Hepatocyte (in vitro differentiated cells): ENCODE results near the gene LHX1. TPM values are rescaled to one million over a fixed set of nuclear protein-coding genes. Genes with fewer than 3 reads are reported as not detected.

ENCODE experiments used
- DNase-seq: peaks from one replicate; pipeline ENCODE4 v3.0.0-alpha.2; 2016; ENCODE audit warnings: low spot score
- H2AFZ ChIP-seq: fragments of 200-600 bp; sonication (generic); 2 replicates; pipeline ENCODE4 v1.6.0; 2016; ENCODE audit warnings: antibody characterized with exemption, mild to moderate bottlenecking
- H3K27ac ChIP-seq: fragments of 200-600 bp; sonication (generic); 2 replicates; pipeline ENCODE4 v1.5.1; 2016; ENCODE audit warnings: mild to moderate bottlenecking
- H3K27me3 ChIP-seq: fragments of 200-600 bp; sonication (generic); 2 replicates; pipeline ENCODE4 v1.6.1; 2016
- H3K36me3 ChIP-seq: fragments of 200-600 bp; sonication (generic); replicated peaks from 2 replicates; pipeline ENCODE4 v1.5.1; 2016; ENCODE audit warnings: low read depth; ENCODE audit not compliant: insufficient read depth
- H3K4me1 ChIP-seq: fragments of 200-600 bp; sonication (generic); 2 replicates; pipeline ENCODE4 v1.5.1; 2016; ENCODE audit warnings: mild to moderate bottlenecking, moderate library complexity; ENCODE audit not compliant: insufficient read depth
- H3K4me2 ChIP-seq: fragments of 200-600 bp; sonication (generic); 2 replicates; pipeline ENCODE4 v1.6.0; 2016
- H3K4me3 ChIP-seq: fragments of 200-600 bp; sonication (generic); 2 replicates; pipeline ENCODE4 v1.5.1; 2016; ENCODE audit warnings: mild to moderate bottlenecking
- H3K79me2 ChIP-seq: fragments of 200-600 bp; sonication (generic); 2 replicates; pipeline ENCODE4 v1.6.0; 2017; ENCODE audit warnings: mild to moderate bottlenecking
- H3K9me2 ChIP-seq: fragments of 200-600 bp; sonication (generic); replicated peaks from 2 replicates; pipeline ENCODE4 v1.6.0; 2017; ENCODE audit warnings: mild to moderate bottlenecking; ENCODE audit not compliant: insufficient read depth
- H3K9me3 ChIP-seq: fragments of 200-600 bp; sonication (generic); 2 replicates; pipeline ENCODE4 v1.5.1; 2016; ENCODE audit warnings: low read depth, mild to moderate bottlenecking
- H4K20me1 ChIP-seq: fragments of 200-600 bp; sonication (generic); 2 replicates; pipeline ENCODE4 v1.6.0; 2016; ENCODE audit warnings: mild to moderate bottlenecking; ENCODE audit not compliant: insufficient read depth, poor library complexity, severe bottlenecking
- CTCF ChIP-seq: fragments of 200-600 bp; sonication (generic); IDR thresholded peaks from 2 replicates; pipeline ENCODE4 v1.5.1; 2016; ENCODE audit warnings: antibody characterized with exemption, mild to moderate bottlenecking; ENCODE audit not compliant: poor library complexity
- EZH2 ChIP-seq: fragments of 200-600 bp; sonication (generic); IDR thresholded peaks from 2 replicates; pipeline ENCODE4 v1.6.1; 2016; ENCODE audit warnings: antibody characterized with exemption, mild to moderate bottlenecking, borderline replicate concordance
- EZH2phosphoT487 ChIP-seq: fragments of 200-600 bp; sonication (generic); IDR thresholded peaks from one replicate; pipeline ENCODE4 v1.6.1; 2018; ENCODE audit warnings: antibody characterized with exemption, mild to moderate bottlenecking, low read depth, moderate library complexity; ENCODE audit not compliant: unreplicated experiment, severe bottlenecking
- WGBS: methylation state at CpG from one replicate; pipeline ENCODE4 v1.1.6; 2016; ENCODE audit warnings: low lambda C conversion rate; ENCODE audit errors: missing lambda C conversion rate; 5-methylcytosine and 5-hydroxymethylcytosine counted together
- polyA plus RNA-seq: library from polyadenylated mRNA; unstranded; fragments of >200 nt; fragmentation: Nextera tagmentation; extraction: Ambion mirVana; gene quantifications from 2 replicates; pipeline ENCODE4 v1.2.1, GENCODE V29; 2016
- total RNA-seq: library from RNA; depleted of rRNA; stranded (reverse); fragments of >200 nt; gene quantifications from 2 replicates; pipeline ENCODE4 v1.2.3, GENCODE V29; 2014

LHX1 gene
- total and polyA plus RNA-seq, 2 experiments from 2014 or later: 0.35 TPM; not detected in 1

- H4K20me1 ChIP-seq: peaks cover 6% of the 10 kb centered on the region
- peaks cover 98% of the 10 kb centered on the region for H3K27me3 ChIP-seq
These were observed 4.4 kb upstream of the LHX1 start for GRCh38 chr17:36932694-36933511.

GRCh38 chr17:36933512-36934143, 3.6 kb upstream of the LHX1 start:
- no peaks in the 10 kb centered on the region for H3K9me2 ChIP-seq
- no peak for DNase-seq
- H3K27ac ChIP-seq: no peak overlapping the region
- TF ChIP-seq CTCF: no peak
- TF ChIP-seq EZH2phosphoT487: peak; percentile 85
- TF ChIP-seq EZH2: peak; percentile 59
- no peaks in the 10 kb centered on the region for H3K36me3 ChIP-seq
- H3K9me3 ChIP-seq: no peaks in the 10 kb centered on the region
- H3K4me1 ChIP-seq: peaks cover 50% of the 10 kb centered on the region
- no peak overlapping the region for H3K4me3 ChIP-seq
- no peak overlapping the region for H2AFZ ChIP-seq
- peaks cover 6% of the 10 kb centered on the region for H4K20me1 ChIP-seq
- H3K4me2 ChIP-seq: peak overlapping the region; percentile 73
- H3K27me3 ChIP-seq: peaks cover 98% of the 10 kb centered on the region
- 15% methylated on average over 21 of the region's 23 CpGs for WGBS
- no peaks in the 10 kb centered on the region for H3K79me2 ChIP-seq

More at GRCh38 chr17:36932694-36933511, 4.4 kb upstream of the LHX1 start:
- peak; percentile 95 for TF ChIP-seq EZH2phosphoT487
- TF ChIP-seq EZH2: peak; percentile 44
- TF ChIP-seq CTCF: no peak
- DNase-seq: no peak
- Histone ChIP-seq H3K4me3 (no peak overlapping the region), H3K79me2 (no peaks in the 10 kb centered on the region), H3K9me3 (no peaks in the 10 kb centered on the region), H3K9me2 (no peaks in the 10 kb centered on the region), H3K4me1 (peaks cover 43% of the 10 kb centered on the region), H3K4me2 (no peak overlapping the region), H2AFZ (no peak overlapping the region), H3K36me3 (no peaks in the 10 kb centered on the region), H3K27ac (no peak overlapping the region)
- WGBS: 17% methylated on average over 40 of the region's 40 CpGs

- Histone ChIP-seq H3K4me3 (no peak overlapping the region), H3K79me2 (no peaks in the 10 kb centered on the region), H4K20me1 (peaks cover 6% of the 10 kb centered on the region), H3K9me3 (no peaks in the 10 kb centered on the region), H3K4me1 (peaks cover 51% of the 10 kb centered on the region), H3K36me3 (no peaks in the 10 kb centered on the region), H2AFZ (no peak overlapping the region), H3K4me2 (peak overlapping the region; percentile 73), H3K9me2 (no peaks in the 10 kb centered on the region), H3K27ac (no peak overlapping the region), H3K27me3 (peaks cover 98% of the 10 kb centered on the region)
- WGBS: 4% methylated on average over 24 of the region's 26 CpGs
- no peak for DNase-seq
- no peak for TF ChIP-seq EZH2phosphoT487
- peak; percentile 57 for TF ChIP-seq EZH2
These were observed 3.1 kb upstream of the LHX1 start for GRCh38 chr17:36934144-36934691.
